ENCODE data around the gene HOMER2.

GRCh38 chr15:82877825-82878224 lies 74.7 kb downstream of the HOMER2 start:
- TF ChIP-seq CTCF (IDR thresholded peaks at IDR 0.05), result no peak
- TF ChIP-seq POLR2AphosphoS5 (IDR thresholded peaks at IDR 0.05), result no peak

Measured in suprapubic skin (tissue), 3 donors.